HepG2 (cell line): ENCODE results near the gene PPOX. TPM values are rescaled to one million over a fixed set of nuclear protein-coding genes. Genes with fewer than 3 reads are reported as not detected.
A peak's percentile ranks its signal among the peaks of the same experiment; 100 is the strongest.

Source experiments
- CAMTA2 ChIP-seq: sonication (generic); formaldehyde crosslinking; IDR thresholded peaks from 2 replicates; pipeline ENCODE4 v1.4.0; 2020; ENCODE audit warnings: mild to moderate bottlenecking, missing genetic modification reagents, borderline replicate concordance
- DR1 ChIP-seq: sonication (generic); formaldehyde crosslinking; IDR thresholded peaks from 2 replicates; pipeline ENCODE4 v1.8.0; 2021; ENCODE audit warnings: mild to moderate bottlenecking, missing genetic modification reagents, inconsistent platforms
- HNF1A ChIP-seq, 2 experiments: sonication (generic) in 1 of 2; formaldehyde crosslinking in 1 of 2; IDR thresholded peaks; 2 replicates each; pipeline versions ENCODE4 v1.4.0 to v1.6.1; 2016 to 2020; ENCODE audit warnings: borderline replicate concordance in 1 of 2, low read depth in 1 of 2, mild to moderate bottlenecking in 1 of 2, missing genetic modification reagents in 1 of 2
- HOXA9 ChIP-seq: sonication (generic); formaldehyde crosslinking; IDR thresholded peaks from 2 replicates; pipeline ENCODE4 v1.8.1; 2022; ENCODE audit warnings: missing genetic modification reagents, mild to moderate bottlenecking, moderate library complexity, borderline replicate concordance
- MXD3 ChIP-seq: IDR thresholded peaks from 2 replicates; pipeline ENCODE4 v1.6.1; 2016; ENCODE audit warnings: mild to moderate bottlenecking, missing biosample characterization, missing genetic modification reagents
- MXD4 ChIP-seq: IDR thresholded peaks from 2 replicates; pipeline ENCODE4 v1.6.1; 2016; ENCODE audit warnings: mild to moderate bottlenecking, missing biosample characterization, missing genetic modification reagents
- NBN ChIP-seq: fragments of 450-650 bp; conservative IDR thresholded peaks from 2 replicates; pipeline ENCODE4 v1.6.1; 2017
- PHF20 ChIP-seq: sonication (generic); formaldehyde crosslinking; IDR thresholded peaks from 2 replicates; pipeline ENCODE4 v1.5.0; 2020; ENCODE audit warnings: mild to moderate bottlenecking, missing genetic modification reagents
- PLRG1 ChIP-seq: fragments of 450-650 bp; conservative IDR thresholded peaks from 2 replicates; pipeline ENCODE4 v1.6.1; 2016
- SMAD3 ChIP-seq: sonication (generic); formaldehyde crosslinking; IDR thresholded peaks from 2 replicates; pipeline ENCODE4 v1.4.0; 2020; ENCODE audit warnings: missing genetic modification reagents
- SMARCC2 ChIP-seq: fragments of 450-650 bp; IDR thresholded peaks from 2 replicates; pipeline ENCODE4 v1.6.1; 2017; ENCODE audit warnings: antibody characterized with exemption, mild to moderate bottlenecking
- TMF1 ChIP-seq: sonication (generic); formaldehyde crosslinking; IDR thresholded peaks from 2 replicates; pipeline ENCODE4 v1.8.1; 2022; ENCODE audit warnings: low read depth, missing genetic modification reagents
- WIZ ChIP-seq: sonication (generic); formaldehyde crosslinking; IDR thresholded peaks from 2 replicates; pipeline ENCODE4 v1.5.1; 2020; ENCODE audit warnings: mild to moderate bottlenecking, missing genetic modification reagents
- ZNF160 ChIP-seq: sonication (generic); formaldehyde crosslinking; IDR thresholded peaks from 2 replicates; pipeline ENCODE4 v1.8.0; 2022; ENCODE audit warnings: mild to moderate bottlenecking, inconsistent platforms, missing genetic modification reagents
- ZNF234 ChIP-seq: sonication (generic); formaldehyde crosslinking; conservative IDR thresholded peaks from 2 replicates; pipeline ENCODE4 v1.5.1; 2020; ENCODE audit warnings: mild to moderate bottlenecking, missing genetic modification reagents
- ZNF235 ChIP-seq: sonication (generic); formaldehyde crosslinking; IDR thresholded peaks from 2 replicates; pipeline ENCODE4 v1.8.1; 2023; ENCODE audit warnings: mild to moderate bottlenecking, missing genetic modification reagents, borderline replicate concordance
- ZNF558 ChIP-seq: sonication (generic); formaldehyde crosslinking; IDR thresholded peaks from 2 replicates; pipeline ENCODE4 v1.9.0; 2022; ENCODE audit warnings: mild to moderate bottlenecking, missing genetic modification reagents, borderline replicate concordance
- ZNF780A ChIP-seq: sonication (generic); formaldehyde crosslinking; IDR thresholded peaks from 2 replicates; pipeline ENCODE4 v1.8.0; 2022; ENCODE audit warnings: mild to moderate bottlenecking, missing genetic modification reagents, moderate library complexity
- ZSCAN31 ChIP-seq: sonication (generic); formaldehyde crosslinking; IDR thresholded peaks from 2 replicates; pipeline ENCODE4 v1.5.0; 2020; ENCODE audit warnings: low read depth, mild to moderate bottlenecking, missing genetic modification reagents
- polyA plus RNA-seq, 8 experiments: library from polyadenylated mRNA; depleted of rRNA in 3 of 8; stranded (reverse) in 7 of 8; unstranded in 1 of 8; fragments of >200 nt; fragmentation: Illumina TruSeq in 4 of 8; extraction: Trizol in 4 of 8; gene quantifications; 2 replicates each; pipeline versions ENCODE4 v1.2.1 to v1.2.3, GENCODE V29; 2011 to 2016; ENCODE audit warnings: low read depth in 4 of 8, missing spikeins in 1 of 8, mixed read lengths in 1 of 8; ENCODE audit not compliant: insufficient read depth in 1 of 8
- total RNA-seq, 5 experiments: library from RNA; depleted of rRNA; stranded (reverse); fragments of >200 nt; fragmentation: Illumina TruSeq; extraction: Trizol; gene quantifications; 2 replicates each; pipeline ENCODE4 v1.2.3, GENCODE V29; 2016; ENCODE audit warnings: low read depth in 1 of 5
- TF ChIP-seq, protein P1 (sequence below): IDR thresholded peaks from 2 replicates; pipeline ENCODE4 v1.6.1; 2016; ENCODE audit warnings: missing compliant biosample characterization, missing genetic modification reagents, borderline replicate concordance
- TF ChIP-seq, protein P2 (sequence below): sonication (generic); formaldehyde crosslinking; IDR thresholded peaks from 2 replicates; pipeline ENCODE4 v1.5.0; 2020; ENCODE audit warnings: missing genetic modification reagents, mild to moderate bottlenecking, borderline replicate concordance

PPOX gene
- total and polyA plus RNA-seq, 2 of the 13 experiments (the other 11 are each of a cell fraction or from before 2014, with no cell fraction given), result 15.5 to 27.7 TPM

DNA sequence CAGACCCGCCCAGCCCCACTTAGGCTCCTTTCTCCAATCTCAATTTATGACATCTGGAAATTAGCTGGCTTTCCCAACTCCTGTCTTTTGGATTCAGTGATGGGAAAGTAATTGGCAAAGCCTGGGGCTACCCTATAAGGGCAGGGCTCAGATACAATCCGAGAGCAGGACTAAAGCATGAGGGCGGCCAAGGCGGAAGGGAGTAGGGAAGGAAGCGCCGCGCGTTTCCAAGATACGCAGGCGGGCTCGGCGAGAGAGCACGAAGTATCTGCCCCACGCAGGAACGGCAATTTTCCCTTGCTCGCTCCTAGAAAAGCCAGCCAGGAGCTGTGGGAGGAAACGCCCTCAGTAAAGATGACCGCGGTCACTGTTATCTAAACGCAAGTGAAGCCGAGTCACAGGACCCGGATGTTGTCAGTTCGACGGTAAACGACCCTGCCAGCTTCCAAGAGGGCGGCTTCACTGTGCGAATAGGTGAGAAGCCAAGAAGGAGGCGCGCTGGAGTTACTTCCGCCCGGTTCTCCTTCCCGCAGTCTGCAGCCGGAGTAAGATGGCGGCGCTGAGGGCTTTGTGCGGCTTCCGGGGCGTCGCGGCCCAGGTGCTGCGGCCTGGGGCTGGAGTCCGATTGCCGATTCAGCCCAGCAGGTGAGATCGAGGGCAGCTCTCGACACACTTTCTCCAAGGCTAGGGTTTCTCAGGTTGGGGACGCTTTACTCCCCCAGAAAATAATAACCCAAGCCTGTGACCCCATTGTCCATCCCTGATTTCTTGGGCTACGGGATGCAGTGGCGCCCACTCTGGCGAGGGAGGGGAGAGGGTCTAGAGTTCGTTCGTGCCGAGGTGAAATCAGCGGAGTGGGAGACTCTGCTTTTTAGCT, 35.8 kb downstream of the PPOX start, which contains the start of gene NDUFS2 (continued):
- TF ChIP-seq MXD3 (CRISPR knock-in tag), result peak; percentile 55; the same call in 1 of the 2 replicates
- TF ChIP-seq, protein P1, sequence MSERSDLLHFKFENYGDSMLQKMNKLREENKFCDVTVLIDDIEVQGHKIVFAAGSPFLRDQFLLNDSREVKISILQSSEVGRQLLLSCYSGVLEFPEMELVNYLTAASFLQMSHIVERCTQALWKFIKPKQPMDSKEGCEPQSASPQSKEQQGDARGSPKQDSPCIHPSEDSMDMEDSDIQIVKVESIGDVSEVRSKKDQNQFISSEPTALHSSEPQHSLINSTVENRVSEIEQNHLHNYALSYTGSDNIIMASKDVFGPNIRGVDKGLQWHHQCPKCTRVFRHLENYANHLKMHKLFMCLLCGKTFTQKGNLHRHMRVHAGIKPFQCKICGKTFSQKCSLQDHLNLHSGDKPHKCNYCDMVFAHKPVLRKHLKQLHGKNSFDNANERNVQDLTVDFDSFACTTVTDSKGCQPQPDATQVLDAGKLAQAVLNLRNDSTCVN (CRISPR knock-in tag), result peak; percentile 75; the same call in 1 of the 2 replicates
- no peak for TF ChIP-seq DR1
- TF ChIP-seq HOXA9 (CRISPR knock-in tag), result no peak
- TF ChIP-seq ZSCAN31 (CRISPR knock-in tag), result 0 out of 2 replicates have a peak, but pooled peaks have one; percentile 64
- no peak for TF ChIP-seq ZNF235 (CRISPR knock-in tag)
- TF ChIP-seq, protein P2, sequence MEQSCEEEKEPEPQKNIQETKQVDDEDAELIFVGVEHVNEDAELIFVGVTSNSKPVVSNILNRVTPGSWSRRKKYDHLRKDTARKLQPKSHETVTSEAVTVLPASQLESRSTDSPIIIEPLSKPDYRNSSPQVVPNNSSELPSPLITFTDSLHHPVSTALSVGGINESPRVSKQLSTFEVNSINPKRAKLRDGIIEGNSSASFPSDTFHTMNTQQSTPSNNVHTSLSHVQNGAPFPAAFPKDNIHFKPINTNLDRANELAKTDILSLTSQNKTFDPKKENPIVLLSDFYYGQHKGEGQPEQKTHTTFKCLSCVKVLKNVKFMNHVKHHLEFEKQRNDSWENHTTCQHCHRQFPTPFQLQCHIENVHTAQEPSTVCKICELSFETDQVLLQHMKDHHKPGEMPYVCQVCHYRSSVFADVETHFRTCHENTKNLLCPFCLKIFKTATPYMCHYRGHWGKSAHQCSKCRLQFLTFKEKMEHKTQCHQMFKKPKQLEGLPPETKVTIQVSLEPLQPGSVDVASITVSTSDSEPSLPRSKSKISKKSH (CRISPR knock-in tag), result no peak
- no peak for TF ChIP-seq ZNF234
- 0 out of 2 replicates have a peak, but pooled peaks have one; percentile 6 for TF ChIP-seq ZNF558 (CRISPR knock-in tag)
- TF ChIP-seq SMARCC2, result no peak
- peak; percentile 82 for TF ChIP-seq PHF20 (CRISPR knock-in tag)
- TF ChIP-seq CAMTA2 (CRISPR knock-in tag), result no peak
- TF ChIP-seq WIZ, result no peak; the same call in 1 of the 2 replicates
- TF ChIP-seq NBN, result no peak
- no peak for TF ChIP-seq ZNF780A (CRISPR knock-in tag)
- no peak for TF ChIP-seq MXD4 (CRISPR knock-in tag)
- no peak; the same call in 1 of the 2 replicates for TF ChIP-seq SMAD3
- TF ChIP-seq ZNF160 (CRISPR knock-in tag), result peak; percentile 54; the same call in 1 of the 2 replicates
- no peak for TF ChIP-seq HNF1A (IDR thresholded peaks at IDR 0.05; ENCODE audit: low read depth)
- no peak for TF ChIP-seq HNF1A (CRISPR knock-in tag; IDR thresholded peaks at IDR 0.05; ENCODE audit: borderline replicate concordance)
- no peak; the same call in 1 of the 2 replicates for TF ChIP-seq TMF1 (CRISPR knock-in tag)
- TF ChIP-seq PLRG1, result no peak
